Esophagus muscularis mucosa (tissue), 4 donors: Measurements from ENCODE around the gene MRPS25. TPM values are rescaled to one million over a fixed set of nuclear protein-coding genes. Genes with fewer than 3 reads are reported as not detected.

Experiments
- DNase-seq: peaks from one replicate; pipeline ENCODE4 v3.0.0-alpha.2; 2017; ENCODE audit errors: extremely low spot score
- H3K27ac ChIP-seq, 4 donors: fragments of 200-600 bp; sonication (generic); replicated peaks in 1 of 4; 1 replicate in 3 of 4; 2 replicates in 1 of 4; pipeline ENCODE4 v1.5.1; 2016 to 2019; ENCODE audit warnings: mild to moderate bottlenecking in 1 of 4
- H3K27me3 ChIP-seq, 4 donors: fragments of 200-600 bp; sonication (generic); one replicate each; pipeline versions ENCODE4 v1.5.1 to v1.6.0; 2016 to 2019
- H3K36me3 ChIP-seq, 4 donors: fragments of 200-600 bp; sonication (generic); one replicate each; pipeline ENCODE4 v1.5.1; 2016 to 2019
- H3K4me1 ChIP-seq, 4 donors: fragments of 200-600 bp; sonication (generic); one replicate each; pipeline ENCODE4 v1.5.1; 2016 to 2019
- H3K4me3 ChIP-seq, 4 donors: fragments of 200-600 bp; sonication (generic); 1 replicate in 2 of 4; 2 replicates in 2 of 4; pipeline ENCODE4 v1.5.1; 2016 to 2019; ENCODE audit warnings: mild to moderate bottlenecking in 4 of 4, moderate library complexity in 1 of 4
- H3K9me3 ChIP-seq, 4 donors: fragments of 200-600 bp; sonication (generic); 1 replicate in 3 of 4; 2 replicates in 1 of 4; pipeline ENCODE4 v1.5.1; 2016 to 2019
- CTCF ChIP-seq, 3 experiments: fragments of 200-600 bp in 2 of 3; fragments of 450-650 bp in 1 of 3; sonication (generic) in 2 of 3; IDR thresholded peaks; one replicate each; pipeline ENCODE4 v1.5.1; 2017 to 2019; ENCODE audit warnings: antibody characterized with exemption in 3 of 3, mild to moderate bottlenecking in 2 of 3, moderate library complexity in 1 of 3
- EP300 ChIP-seq: sonication (generic); formaldehyde crosslinking; IDR thresholded peaks from one replicate; pipeline ENCODE4 v1.6.1; 2017; ENCODE audit warnings: antibody characterized with exemption
- POLR2A ChIP-seq: fragments of 450-650 bp; IDR thresholded peaks from one replicate; pipeline ENCODE4 v1.6.1; 2017; ENCODE audit warnings: antibody characterized with exemption, moderate library complexity, mild to moderate bottlenecking, low read depth
- POLR2AphosphoS5 ChIP-seq, 2 donors: sonication (generic); formaldehyde crosslinking; IDR thresholded peaks; one replicate each; pipeline ENCODE4 v1.6.1; 2017; ENCODE audit warnings: antibody characterized with exemption in 2 of 2
- WGBS: methylation state at CpG from one replicate; pipeline ENCODE4 v1.1.5; 2018; 5-methylcytosine and 5-hydroxymethylcytosine counted together
- intact Hi-C: fragments of 100-400 bp; cut with DNase I; formaldehyde crosslinking; loops from one replicate; pipeline ENCODE4 v1.15.1; 2023
- total RNA-seq, 4 donors: library from RNA; depleted of rRNA; stranded (reverse); fragments of >200 nt; gene quantifications; one replicate each; pipeline versions ENCODE4 v1.1.0 to v1.2.1, GENCODE V29; 2016

Gene MRPS25
- total RNA-seq, 4 donors from 2014 or later: 17.6 to 32.3 (median 23.6) TPM

- Histone ChIP-seq H3K27ac (no peak overlapping the region), H3K9me3 (no peaks in the 10 kb centered on the region), H3K4me3 (no peak overlapping the region), H3K36me3 (peaks cover 19 to 80% (median 74%) of the 10 kb centered on the region in 4 donors), H3K27me3 (no peaks in the 10 kb centered on the region), H3K4me1 (peaks cover 0 to 7% (median 0%) of the 10 kb centered on the region in 4 donors)
- WGBS: 90% methylated on average over 9 of the region's 14 CpGs
- intact Hi-C loops: loop anchor here (10.0 kb wide), 1 partner anchor 108 kb away; the partner anchor contains the start of gene NR2C2
- DNase-seq: no peak
- no peak for TF ChIP-seq CTCF (IDR thresholded peaks at IDR 0.05)
- no peak for TF ChIP-seq POLR2A
- TF ChIP-seq EP300: no peak
- TF ChIP-seq POLR2AphosphoS5 (IDR thresholded peaks at IDR 0.05): no peak
These were observed 12.5 kb downstream of the MRPS25 start for GRCh38 chr3:15052335-15053242.

- no peak overlapping the region for H3K27ac ChIP-seq
- H3K4me3 ChIP-seq: no peak overlapping the region
- peaks cover 14 to 80% (median 75%) of the 10 kb centered on the region in 4 donors for H3K36me3 ChIP-seq
- H3K4me1 ChIP-seq: peaks cover 0 to 8% (median 0%) of the 10 kb centered on the region in 4 donors
- no peaks in the 10 kb centered on the region for H3K27me3 ChIP-seq
- DNase-seq: no peak
- no peaks in the 10 kb centered on the region for H3K9me3 ChIP-seq
- intact Hi-C loops: loop anchor here (10.0 kb wide), 1 partner anchor 107 kb away; the partner anchor contains the start of gene NR2C2
- 100% methylated on average over 1 of the region's 1 CpG for WGBS
- TF ChIP-seq POLR2AphosphoS5 (IDR thresholded peaks at IDR 0.05) (no peak), CTCF (IDR thresholded peaks at IDR 0.05) (peak in 2 of 3 experiments; percentile 14 to 56)
These were observed 13.6 kb downstream of the MRPS25 start for GRCh38 chr3:15051531-15051930.

- Histone ChIP-seq H3K4me1 (peaks cover 0 to 8% (median 0%) of the 10 kb centered on the region in 4 donors), H3K4me3 (no peak overlapping the region), H3K27me3 (no peaks in the 10 kb centered on the region), H3K9me3 (no peaks in the 10 kb centered on the region), H3K27ac (no peak overlapping the region), H3K36me3 (peaks cover 19 to 85% (median 80%) of the 10 kb centered on the region in 4 donors)
- no peak for DNase-seq
- TF ChIP-seq POLR2AphosphoS5 (IDR thresholded peaks at IDR 0.05): no peak
- no peak for TF ChIP-seq CTCF (IDR thresholded peaks at IDR 0.05)
- TF ChIP-seq EP300: no peak
- no peak for TF ChIP-seq POLR2A
- 93% methylated on average over 3 of the region's 3 CpGs for WGBS
- intact Hi-C loops: loop anchor here (10.0 kb wide), 1 partner anchor 106 kb away; the partner anchor contains the start of gene NR2C2
These were observed 14.6 kb downstream of the MRPS25 start for GRCh38 chr3:15050405-15051092.

- H3K36me3 ChIP-seq: peaks cover 19 to 95% (median 87%) of the 10 kb centered on the region in 4 donors
- no peak for TF ChIP-seq POLR2AphosphoS5 (IDR thresholded peaks at IDR 0.05)
- H3K27ac ChIP-seq: no peak overlapping the region
- no peak for DNase-seq
- H3K27me3 ChIP-seq: no peaks in the 10 kb centered on the region
- H3K4me3 ChIP-seq: no peak overlapping the region
- no peaks in the 10 kb centered on the region for H3K9me3 ChIP-seq
- 83% methylated on average over 2 of the region's 2 CpGs for WGBS
- peaks cover 0 to 8% (median 0%) of the 10 kb centered on the region in 4 donors for H3K4me1 ChIP-seq
- intact Hi-C loops: no loop called here
These were observed 15.5 kb downstream of the MRPS25 start for GRCh38 chr3:15049584-15049983.

- no peak overlapping the region for H3K4me3 ChIP-seq
- WGBS: 67% methylated on average over 1 of the region's 1 CpG
- DNase-seq: no peak
- no peaks in the 10 kb centered on the region for H3K9me3 ChIP-seq
- H3K36me3 ChIP-seq: peaks cover 31 to 98% (median 96%) of the 10 kb centered on the region in 4 donors
- H3K4me1 ChIP-seq: peaks cover 0 to 4% (median 1%) of the 10 kb centered on the region in 4 donors
- H3K27me3 ChIP-seq: no peaks in the 10 kb centered on the region
- no peak overlapping the region for H3K27ac ChIP-seq
- intact Hi-C loops: no loop called here
- TF ChIP-seq POLR2AphosphoS5 (IDR thresholded peaks at IDR 0.05) (no peak), CTCF (IDR thresholded peaks at IDR 0.05) (no peak), EP300 (no peak), POLR2A (no peak)
These were observed 19.4 kb downstream of the MRPS25 start for GRCh38 chr3:15045667-15046066.
